CD14-positive monocyte (primary cell): ENCODE measurements around the gene CASK. TPM values are rescaled to one million over a fixed set of nuclear protein-coding genes. Genes with fewer than 3 reads are reported as not detected.

ENCODE experiments used
- DNase-seq, 3 donors: peaks; one replicate each; pipeline ENCODE4 v3.0.0-alpha.2; 2011 to 2022
- H2AFZ ChIP-seq: 2 replicates; pipeline ENCODE4 v1.6.0; 2012; ENCODE audit warnings: mild to moderate bottlenecking, low read depth, low read length, inconsistent platforms; ENCODE audit not compliant: insufficient read depth, poor library complexity, severe bottlenecking
- H3K27ac ChIP-seq, 2 donors: 1 replicate in 1 of 2; 2 replicates in 1 of 2; pipeline ENCODE4 v1.5.1; 2012 to 2013; ENCODE audit warnings: low read length in 2 of 2, control low read depth in 1 of 2, inconsistent platforms in 1 of 2, low read depth in 1 of 2, mild to moderate bottlenecking in 1 of 2
- H3K27me3 ChIP-seq, 2 donors: one replicate each; pipeline versions ENCODE4 v1.6.0 to v1.6.1; 2011 to 2013; ENCODE audit warnings: low read length in 2 of 2; ENCODE audit not compliant: control insufficient read depth in 2 of 2, insufficient read depth in 2 of 2
- H3K36me3 ChIP-seq, 2 donors: replicated peaks in 1 of 2; 1 replicate in 1 of 2; 2 replicates in 1 of 2; pipeline versions ENCODE4 v1.5.1 to v1.6.1; 2012 to 2013; ENCODE audit warnings: low read length in 2 of 2, control low read depth in 1 of 2, inconsistent platforms in 1 of 2, mild to moderate bottlenecking in 1 of 2; ENCODE audit not compliant: insufficient read depth in 2 of 2, control insufficient read depth in 1 of 2
- H3K4me1 ChIP-seq, 2 donors: 1 replicate in 1 of 2; 2 replicates in 1 of 2; pipeline versions ENCODE4 v1.5.1 to v1.6.1; 2012 to 2013; ENCODE audit warnings: low read length in 2 of 2, control low read depth in 1 of 2, inconsistent platforms in 1 of 2, mild to moderate bottlenecking in 1 of 2, moderate library complexity in 1 of 2; ENCODE audit not compliant: insufficient read depth in 2 of 2, control insufficient read depth in 1 of 2
- H3K4me2 ChIP-seq: replicated peaks from 2 replicates; pipeline ENCODE3; 2012; ENCODE audit warnings: low read length, moderate library complexity, mild to moderate bottlenecking; ENCODE audit not compliant: poor library complexity, severe bottlenecking; ENCODE audit errors: extremely low read depth
- H3K4me3 ChIP-seq, 3 experiments: fragments of 200-600 bp in 1 of 3; sonication (generic) in 1 of 3; replicated peaks in 1 of 3; 1 replicate in 2 of 3; 2 replicates in 1 of 3; pipeline ENCODE4 v1.5.1; 2011 to 2013; ENCODE audit warnings: low read length in 3 of 3, mild to moderate bottlenecking in 3 of 3, control low read depth in 2 of 3, low read depth in 2 of 3, inconsistent platforms in 1 of 3, moderate library complexity in 1 of 3
- H3K79me2 ChIP-seq: 2 replicates; pipeline ENCODE4 v1.6.0; 2012; ENCODE audit warnings: mild to moderate bottlenecking, control low read depth, inconsistent platforms, low read length, moderate library complexity; ENCODE audit not compliant: insufficient read depth
- H3K9ac ChIP-seq: 2 replicates; pipeline ENCODE4 v1.6.0; 2017; ENCODE audit warnings: low read length, mild to moderate bottlenecking; ENCODE audit not compliant: insufficient read depth, poor library complexity, severe bottlenecking
- H3K9me3 ChIP-seq, 2 donors: replicated peaks in 1 of 2; 1 replicate in 1 of 2; 2 replicates in 1 of 2; pipeline versions ENCODE4 v1.5.1 to v1.6.1; 2012 to 2013; ENCODE audit warnings: low read length in 2 of 2, control low read depth in 1 of 2; ENCODE audit not compliant: control insufficient read depth in 1 of 2, insufficient read depth in 1 of 2
- H4K20me1 ChIP-seq: 2 replicates; pipeline ENCODE4 v1.6.0; 2012; ENCODE audit warnings: mild to moderate bottlenecking, low read length, control low read depth, moderate library complexity; ENCODE audit not compliant: insufficient read depth
- H3K27ac Mint-ChIP-seq, 7 donors: one replicate each; pipeline ENCODE4 v1.8.0; 2020; ENCODE audit warnings: mild to moderate bottlenecking in 7 of 7, mixed read lengths in 7 of 7, moderate library complexity in 6 of 7, inconsistent platforms in 2 of 7
- H3K27me3 Mint-ChIP-seq, 3 donors: one replicate each; pipeline ENCODE4 v1.8.0; 2021 to 2022; ENCODE audit warnings: low read depth in 3 of 3, mild to moderate bottlenecking in 3 of 3, mixed read lengths in 3 of 3, moderate library complexity in 3 of 3, inconsistent platforms in 1 of 3
- H3K36me3 Mint-ChIP-seq, 2 donors: one replicate each; pipeline ENCODE4 v1.8.0; 2020; ENCODE audit warnings: mixed read lengths in 2 of 2, inconsistent platforms in 1 of 2, mild to moderate bottlenecking in 1 of 2
- H3K4me1 Mint-ChIP-seq: one replicate; pipeline ENCODE4 v1.8.0; 2020; ENCODE audit warnings: mild to moderate bottlenecking, mixed read lengths
- H3K4me3 Mint-ChIP-seq, 2 donors: one replicate each; pipeline ENCODE4 v1.8.0; 2020; ENCODE audit warnings: mild to moderate bottlenecking in 2 of 2, mixed read lengths in 2 of 2, moderate library complexity in 1 of 2
- H3K9me3 Mint-ChIP-seq, 7 donors: one replicate each; pipeline ENCODE4 v1.8.0; 2020 to 2022; ENCODE audit warnings: mixed read lengths in 7 of 7, mild to moderate bottlenecking in 6 of 7, moderate library complexity in 6 of 7, inconsistent platforms in 2 of 7
- WGBS: methylation state at CpG from one replicate; pipeline ENCODE4 v1.1.5; 2013; ENCODE audit warnings: missing lambda C conversion rate; ENCODE audit not compliant: insufficient coverage; 5-methylcytosine and 5-hydroxymethylcytosine counted together
- intact Hi-C, 2 donors: fragments of 100-400 bp; cut with micrococcal nuclease; formaldehyde crosslinking; loops; one replicate each; pipeline versions ENCODE4 v1.15.0 to v1.15.1; 2023
- polyA plus RNA-seq, 3 donors: library from polyadenylated mRNA; depleted of rRNA in 1 of 3; unstranded in 2 of 3; stranded (reverse) in 1 of 3; fragments of 300-500 nt in 2 of 3; fragments of >200 nt in 1 of 3; fragmentation: Illumina TruSeq in 2 of 3; gene quantifications; 1 replicate in 2 of 3; 2 replicates in 1 of 3; pipeline ENCODE4 v1.2.3, GENCODE V29; 2012 to 2021
- TF ChIP-seq, protein P1 (sequence below): fragments of 200-600 bp; IDR thresholded peaks from one replicate; pipeline ENCODE4 v1.8.0; 2022; ENCODE audit warnings: antibody characterized with exemption, mild to moderate bottlenecking

The CASK gene
- polyA plus RNA-seq, 3 donors: 0.48 to 7.4 (median 2.5) TPM

DNA sequence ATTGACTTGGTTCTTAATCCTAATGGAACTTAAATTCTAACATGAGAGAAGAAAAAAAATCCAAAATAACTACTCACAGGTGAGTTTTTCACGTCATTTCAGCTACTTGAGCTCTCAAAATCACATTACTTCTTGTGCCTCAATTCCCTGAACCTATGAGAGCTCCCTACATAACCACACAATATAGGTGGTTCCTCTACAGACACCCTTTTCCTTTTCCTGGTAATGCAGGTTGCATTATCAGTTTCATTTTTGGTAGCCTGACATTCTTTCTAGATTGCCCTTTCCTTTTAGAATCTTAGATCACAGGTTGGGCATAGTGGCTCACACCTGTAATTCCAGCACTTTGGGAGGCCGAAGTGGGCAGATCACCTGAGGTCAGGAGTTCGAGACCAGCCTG lies 230.3 kb downstream of the CASK start:
- intact Hi-C loops: no loop called here
- peak overlapping the region in 1 of 7 donors; percentile 57 for H3K27ac Mint-ChIP-seq
- H3K27ac ChIP-seq: no peak overlapping the region
- H3K36me3 ChIP-seq: peaks cover 8 to 13% of the 10 kb centered on the region in 2 donors
- no peak overlapping the region for H3K9ac ChIP-seq
- no CpG with 5 or more reads among the region's 3 CpGs for WGBS
- no peak overlapping the region for H3K4me2 ChIP-seq
- H3K9me3 ChIP-seq: no peaks in the 10 kb centered on the region
- no peak overlapping the region for H3K4me3 ChIP-seq
- no peak for DNase-seq
- H3K4me1 ChIP-seq: peaks cover 36 to 54% of the 10 kb centered on the region in 2 donors
- peaks cover 0 to 2% (median 0%) of the 10 kb centered on the region in 7 donors for H3K9me3 Mint-ChIP-seq
- H3K36me3 Mint-ChIP-seq: peaks cover 9 to 15% of the 10 kb centered on the region in 2 donors
- no peaks in the 10 kb centered on the region for H3K27me3 ChIP-seq
- peaks cover 0 to 6% (median 0%) of the 10 kb centered on the region in 3 donors for H3K27me3 Mint-ChIP-seq
- H2AFZ ChIP-seq: no peak overlapping the region
- peaks cover 44% of the 10 kb centered on the region for H3K4me1 Mint-ChIP-seq
- no peaks in the 10 kb centered on the region for H3K79me2 ChIP-seq
- H4K20me1 ChIP-seq: no peaks in the 10 kb centered on the region
- TF ChIP-seq, protein P1, sequence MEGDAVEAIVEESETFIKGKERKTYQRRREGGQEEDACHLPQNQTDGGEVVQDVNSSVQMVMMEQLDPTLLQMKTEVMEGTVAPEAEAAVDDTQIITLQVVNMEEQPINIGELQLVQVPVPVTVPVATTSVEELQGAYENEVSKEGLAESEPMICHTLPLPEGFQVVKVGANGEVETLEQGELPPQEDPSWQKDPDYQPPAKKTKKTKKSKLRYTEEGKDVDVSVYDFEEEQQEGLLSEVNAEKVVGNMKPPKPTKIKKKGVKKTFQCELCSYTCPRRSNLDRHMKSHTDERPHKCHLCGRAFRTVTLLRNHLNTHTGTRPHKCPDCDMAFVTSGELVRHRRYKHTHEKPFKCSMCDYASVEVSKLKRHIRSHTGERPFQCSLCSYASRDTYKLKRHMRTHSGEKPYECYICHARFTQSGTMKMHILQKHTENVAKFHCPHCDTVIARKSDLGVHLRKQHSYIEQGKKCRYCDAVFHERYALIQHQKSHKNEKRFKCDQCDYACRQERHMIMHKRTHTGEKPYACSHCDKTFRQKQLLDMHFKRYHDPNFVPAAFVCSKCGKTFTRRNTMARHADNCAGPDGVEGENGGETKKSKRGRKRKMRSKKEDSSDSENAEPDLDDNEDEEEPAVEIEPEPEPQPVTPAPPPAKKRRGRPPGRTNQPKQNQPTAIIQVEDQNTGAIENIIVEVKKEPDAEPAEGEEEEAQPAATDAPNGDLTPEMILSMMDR: no peak
- peak overlapping the region in 1 of 2 donors; percentile 4 for H3K4me3 Mint-ChIP-seq

DNA sequence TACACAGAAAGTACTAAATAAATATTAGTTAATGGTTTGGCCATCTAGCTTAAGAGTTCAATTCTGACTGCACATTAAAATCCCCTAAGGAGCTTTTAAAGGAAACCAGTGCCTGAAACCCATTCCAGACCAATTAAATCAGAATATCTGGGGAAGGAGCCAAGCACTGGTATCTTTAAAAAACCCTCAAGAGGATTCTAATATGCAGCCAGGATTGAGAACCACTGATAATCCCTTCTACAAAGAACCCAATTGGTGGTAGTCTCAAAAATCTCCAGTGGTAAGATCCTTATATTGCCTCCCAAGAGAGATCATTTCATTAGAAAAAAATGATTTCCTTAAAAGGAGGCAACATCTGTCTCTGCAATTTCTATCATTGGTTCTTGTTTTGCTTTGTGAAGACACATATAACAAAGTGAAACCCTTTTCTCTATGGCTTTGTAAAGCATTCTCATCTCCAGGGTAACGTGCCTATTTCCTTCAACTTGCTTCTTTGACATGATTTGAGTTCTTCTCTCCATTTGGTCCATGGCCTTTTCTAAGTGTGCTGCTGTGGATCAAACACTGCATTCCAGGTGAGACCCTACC lies 231.1 kb downstream of the CASK start:
- no peak overlapping the region for H2AFZ ChIP-seq
- H3K4me2 ChIP-seq: no peak overlapping the region
- no peak for DNase-seq
- Mint-ChIP-seq H3K27me3 (peaks cover 0 to 6% (median 0%) of the 10 kb centered on the region in 3 donors), H3K27ac (peak overlapping the region in 1 of 7 donors; percentile 70), H3K36me3 (peaks cover 9 to 13% of the 10 kb centered on the region in 2 donors), H3K4me1 (peaks cover 48% of the 10 kb centered on the region), H3K4me3 (peak overlapping the region in 1 of 2 donors; percentile 51), H3K9me3 (peaks cover 0 to 2% (median 0%) of the 10 kb centered on the region in 7 donors)
- no peaks in the 10 kb centered on the region for H3K9me3 ChIP-seq
- WGBS: 57% methylated on average over 1 of the region's 1 CpG
- H3K4me3 ChIP-seq: no peak overlapping the region
- no peaks in the 10 kb centered on the region for H3K79me2 ChIP-seq
- H3K4me1 ChIP-seq: peaks cover 41 to 59% of the 10 kb centered on the region in 2 donors
- peaks cover 8 to 13% of the 10 kb centered on the region in 2 donors for H3K36me3 ChIP-seq
- intact Hi-C loops: no loop called here
- TF ChIP-seq, protein P1: no peak
- H3K27ac ChIP-seq: no peak overlapping the region
- no peaks in the 10 kb centered on the region for H3K27me3 ChIP-seq
- no peak overlapping the region for H3K9ac ChIP-seq
- no peaks in the 10 kb centered on the region for H4K20me1 ChIP-seq
